ENCODE data around the gene SHROOM1. TPM values are rescaled to one million over a fixed set of nuclear protein-coding genes. Genes with fewer than 3 reads are reported as not detected.

SHROOM1 gene
- total and polyA plus RNA-seq, 2 of the 8 experiments (the other 6 are each of a cell fraction or from before 2014, with no cell fraction given) = 3.9 to 5.2 TPM

- Histone ChIP-seq H4K5ac (ENCODE audit: insufficient read length, low read depth, low read length) (no peak overlapping the region), H2BK5ac (ENCODE audit: low read depth, low read length) (no peak overlapping the region), H3K4ac (replicated peaks; ENCODE audit: insufficient read length, low read depth, low read length) (no peak overlapping the region), H3K23me2 (ENCODE audit: low read depth, low read length) (no peaks in the 10 kb centered on the region), H3K27ac (ENCODE audit: low read depth, low read length) (no peak overlapping the region), H3K36me3 (ENCODE audit: control insufficient read depth in 2 of 4, insufficient read depth in 4 of 4, low read length in 3 of 4) (no peaks in the 10 kb centered on the region), H3K23ac (ENCODE audit: insufficient read length) (no peak overlapping the region), H3K9ac (replicated peaks in 1 of 4; ENCODE audit: extremely low read depth in 1 of 4, low read depth in 3 of 4, low read length in 3 of 4) (no peak overlapping the region), H2BK20ac (ENCODE audit: low read length) (no peak overlapping the region), H3K79me2 (ENCODE audit: control insufficient read depth in 1 of 2, insufficient read depth in 2 of 2, low read length in 2 of 2) (no peaks in the 10 kb centered on the region), H3K4me2 (ENCODE audit: insufficient read depth in 1 of 2, low read depth in 2 of 2, low read length in 2 of 2) (no peak overlapping the region), H2AK5ac (ENCODE audit: low read depth, low read length) (no peak overlapping the region), H3K18ac (ENCODE audit: extremely low read depth, low read length) (no peak overlapping the region), H3K14ac (ENCODE audit: insufficient read length) (no peak overlapping the region), H3K56ac (replicated peaks; ENCODE audit: insufficient read length, low read depth, low read length) (no peak overlapping the region), H3K4me3 (ENCODE audit: extremely low read depth in 1 of 4, insufficient read depth in 2 of 4, low read depth in 3 of 4, low read length in 4 of 4) (no peak overlapping the region), H3K27me3 (replicated peaks in 1 of 4; ENCODE audit: control insufficient read depth in 3 of 4, extremely low read depth in 1 of 4, insufficient read depth in 3 of 4, low read length in 3 of 4) (no peaks in the 10 kb centered on the region), H3K79me1 (ENCODE audit: low read depth, low read length) (no peaks in the 10 kb centered on the region), H2BK120ac (replicated peaks; ENCODE audit: low read depth, low read length) (no peak overlapping the region), H4K8ac (ENCODE audit: extremely low read depth, insufficient read depth, low read length) (no peak overlapping the region), H3K9me3 (ENCODE audit: insufficient read depth in 2 of 2, low read depth in 1 of 2, low read length in 1 of 2) (no peaks in the 10 kb centered on the region), H4K20me1 (replicated peaks in 1 of 2; ENCODE audit: control insufficient read depth in 1 of 2, insufficient read depth in 2 of 2, low read length in 2 of 2) (no peaks in the 10 kb centered on the region), H2AFZ (ENCODE audit: low read length) (no peak overlapping the region), H4K91ac (replicated peaks; ENCODE audit: insufficient read length, low read length) (no peak overlapping the region), H2BK15ac (ENCODE audit: low read length) (no peak overlapping the region), H3K4me1 (replicated peaks in 1 of 4; ENCODE audit: control insufficient read depth in 3 of 4, insufficient read depth in 4 of 4, low read length in 3 of 4) (no peaks in the 10 kb centered on the region; a peak in 1 of 7 replicates), H2BK12ac (ENCODE audit: low read depth, low read length) (no peak overlapping the region)
- POLR2A ChIA-PET (ENCODE audit: partially characterized antibody) = no interaction called here
- CTCF ChIA-PET (ENCODE audit: partially characterized antibody) = interaction anchor here (0.7 to 1.2 kb wide), 4 partner anchors 13 to 33 kb away, joined by 3 to 4 read pairs (median 4); no protein-coding TSS in a partner anchor
- DNase-seq (ENCODE audit: low read depth in 1 of 2, low spot score in 2 of 2) (peak in 1 of 2 experiments; percentile 26), FAIRE-seq (no peak)
- WGBS, 2 experiments (ENCODE audit: extremely low coverage in 1 of 2, insufficient coverage in 1 of 2, insufficient read length in 1 of 2, insufficient replicate concordance in 2 of 2, low coverage in 1 of 2, low lambda C conversion rate in 2 of 2, missing lambda C conversion rate in 1 of 2) = 72% methylated on average over 1 of the region's 1 CpG; no CpG with 5 or more reads in 1 of the 2 experiments
- TF ChIP-seq SP4 (IDR thresholded peaks at IDR 0.05; ENCODE audit: low read length) (no peak), EGR1 (IDR thresholded peaks at IDR 0.05; ENCODE audit: borderline replicate concordance, low read depth, low read length) (no peak), RBBP5 (IDR thresholded peaks at IDR 0.05; ENCODE audit: borderline replicate concordance, low read depth, low read length) (no peak), JUND (IDR thresholded peaks at IDR 0.05; ENCODE audit: low read length) (no peak), CTCF (IDR thresholded peaks at IDR 0.05; ENCODE audit: control extremely low read depth in 1 of 3, insufficient read depth in 1 of 3, low read depth in 1 of 3, low read length in 3 of 3) (no peak), KDM1A (IDR thresholded peaks at IDR 0.05; ENCODE audit: borderline replicate concordance, low read length) (no peak), POLR2A (IDR thresholded peaks at IDR 0.05; ENCODE audit: control extremely low read depth in 1 of 2, low read depth in 2 of 2, low read length in 2 of 2) (no peak)
Observed at GRCh38 chr5:132788508-132788907, 41.9 kb downstream of the SHROOM1 start.

Measured in H1 (cell line).